HEK293 (cell line): Measurements from ENCODE around the gene ANTXR1.

Experiments
- CTCF ChIP-seq: fragments of 450-650 bp; formaldehyde crosslinking; IDR thresholded peaks from 2 replicates; pipeline ENCODE4 v1.5.1; 2016; ENCODE audit warnings: missing biosample characterization, missing genetic modification characterization
- KLF7 ChIP-seq: fragments of 450-650 bp; formaldehyde crosslinking; IDR thresholded peaks from 2 replicates; pipeline ENCODE4 v1.5.1; 2016; ENCODE audit warnings: missing biosample characterization, missing genetic modification characterization, borderline replicate concordance
- PATZ1 ChIP-seq: fragments of 450-650 bp; formaldehyde crosslinking; IDR thresholded peaks from 2 replicates; pipeline ENCODE4 v1.5.1; 2016; ENCODE audit warnings: missing biosample characterization, missing genetic modification characterization
- PRDM1 ChIP-seq: fragments of 450-650 bp; formaldehyde crosslinking; IDR thresholded peaks from 2 replicates; pipeline ENCODE4; 2016; ENCODE audit warnings: missing biosample characterization, missing genetic modification characterization
- ZEB2 ChIP-seq: fragments of 450-650 bp; formaldehyde crosslinking; IDR thresholded peaks from 2 replicates; pipeline ENCODE4 v1.5.1; 2016; ENCODE audit warnings: missing biosample characterization, missing genetic modification characterization
- ZFP3 ChIP-seq: fragments of 450-650 bp; formaldehyde crosslinking; IDR thresholded peaks from 2 replicates; pipeline ENCODE4 v1.5.1; 2016; ENCODE audit warnings: low read depth, missing biosample characterization, missing genetic modification characterization
- ZNF248 ChIP-seq: fragments of 450-650 bp; formaldehyde crosslinking; IDR thresholded peaks from 2 replicates; pipeline ENCODE4 v1.5.1; 2017; ENCODE audit warnings: missing biosample characterization, missing genetic modification characterization
- ZNF416 ChIP-seq: fragments of 450-650 bp; formaldehyde crosslinking; IDR thresholded peaks from 2 replicates; pipeline ENCODE4 v1.5.1; 2016; ENCODE audit warnings: missing biosample characterization, missing genetic modification characterization
- ZNF433 ChIP-seq: fragments of 450-650 bp; formaldehyde crosslinking; IDR thresholded peaks from 2 replicates; pipeline ENCODE4 v1.5.1; 2016; ENCODE audit warnings: missing biosample characterization, missing genetic modification characterization, low read depth
- ZNF530 ChIP-seq: fragments of 450-650 bp; formaldehyde crosslinking; IDR thresholded peaks from 2 replicates; pipeline ENCODE4 v1.5.1; 2016; ENCODE audit warnings: low read depth, missing biosample characterization, missing genetic modification characterization
- ZNF549 ChIP-seq: fragments of 450-650 bp; IDR thresholded peaks from 2 replicates; pipeline ENCODE4 v1.5.1; 2018; ENCODE audit warnings: missing biosample characterization, missing genetic modification characterization, mild to moderate bottlenecking, inconsistent platforms, moderate library complexity
- ZNF639 ChIP-seq: fragments of 450-650 bp; formaldehyde crosslinking; IDR thresholded peaks from 2 replicates; pipeline ENCODE4 v1.5.1; 2016; ENCODE audit warnings: missing biosample characterization, missing genetic modification characterization
- ZNF658 ChIP-seq: fragments of 450-650 bp; formaldehyde crosslinking; IDR thresholded peaks from 2 replicates; pipeline ENCODE4; 2016; ENCODE audit warnings: missing biosample characterization, missing genetic modification characterization
- ZNF660 ChIP-seq: fragments of 450-650 bp; IDR thresholded peaks from 2 replicates; pipeline ENCODE4 v1.5.1; 2018; ENCODE audit warnings: missing biosample characterization, mild to moderate bottlenecking, missing genetic modification characterization

GRCh38 chr2:68992933-68993332 is 20.0 kb upstream of the ANTXR1 start:
- TF ChIP-seq ZNF248 (tag by site-specific recombination) (no peak), KLF7 (tag by site-specific recombination) (no peak), ZNF530 (tag by site-specific recombination) (no peak), ZNF639 (tag by site-specific recombination) (no peak), ZNF416 (no peak), ZNF433 (tag by site-specific recombination) (no peak), CTCF (tag by site-specific recombination) (no peak), ZNF658 (tag by site-specific recombination) (no peak), ZEB2 (tag by site-specific recombination) (no peak), ZNF660 (tag by site-specific recombination) (no peak), ZFP3 (tag by site-specific recombination) (no peak), PATZ1 (tag by site-specific recombination) (no peak), PRDM1 (tag by site-specific recombination) (no peak), ZNF549 (tag by site-specific recombination) (no peak)
